HEK293T (cell line): ENCODE data around the gene IGFL3.

Experiments used
- BHLHE40 ChIP-seq: fragments of 450-650 bp; IDR thresholded peaks from 2 replicates; pipeline ENCODE4 v1.6.1; 2016; ENCODE audit warnings: mild to moderate bottlenecking, moderate library complexity, borderline replicate concordance
- CTBP1 ChIP-seq: fragments of 450-650 bp; IDR thresholded peaks from 2 replicates; pipeline ENCODE4 v1.6.1; 2016; ENCODE audit warnings: borderline replicate concordance
- ELF4 ChIP-seq: fragments of 450-650 bp; IDR thresholded peaks from 2 replicates; pipeline ENCODE4 v1.6.1; 2017; ENCODE audit warnings: antibody characterized with exemption
- FOXA1 ChIP-seq: fragments of 450-650 bp; IDR thresholded peaks from 2 replicates; pipeline ENCODE4 v1.6.1; 2016; ENCODE audit warnings: mild to moderate bottlenecking
- FOXK2 ChIP-seq: fragments of 450-650 bp; IDR thresholded peaks from 2 replicates; pipeline ENCODE4 v1.6.1; 2016; ENCODE audit warnings: mild to moderate bottlenecking
- HDGF ChIP-seq: fragments of 450-650 bp; IDR thresholded peaks from 2 replicates; pipeline ENCODE4 v1.6.1; 2017; ENCODE audit warnings: antibody characterized with exemption, borderline replicate concordance
- SP1 ChIP-seq: fragments of 450-650 bp; IDR thresholded peaks from 2 replicates; pipeline ENCODE4 v1.6.1; 2017
- SUZ12 ChIP-seq: fragments of 450-650 bp; IDR thresholded peaks from 2 replicates; pipeline ENCODE4 v1.6.1; 2016; ENCODE audit warnings: mild to moderate bottlenecking
- TARDBP ChIP-seq: fragments of 450-650 bp; IDR thresholded peaks from 2 replicates; pipeline ENCODE4 v1.6.1; 2016

DNA sequence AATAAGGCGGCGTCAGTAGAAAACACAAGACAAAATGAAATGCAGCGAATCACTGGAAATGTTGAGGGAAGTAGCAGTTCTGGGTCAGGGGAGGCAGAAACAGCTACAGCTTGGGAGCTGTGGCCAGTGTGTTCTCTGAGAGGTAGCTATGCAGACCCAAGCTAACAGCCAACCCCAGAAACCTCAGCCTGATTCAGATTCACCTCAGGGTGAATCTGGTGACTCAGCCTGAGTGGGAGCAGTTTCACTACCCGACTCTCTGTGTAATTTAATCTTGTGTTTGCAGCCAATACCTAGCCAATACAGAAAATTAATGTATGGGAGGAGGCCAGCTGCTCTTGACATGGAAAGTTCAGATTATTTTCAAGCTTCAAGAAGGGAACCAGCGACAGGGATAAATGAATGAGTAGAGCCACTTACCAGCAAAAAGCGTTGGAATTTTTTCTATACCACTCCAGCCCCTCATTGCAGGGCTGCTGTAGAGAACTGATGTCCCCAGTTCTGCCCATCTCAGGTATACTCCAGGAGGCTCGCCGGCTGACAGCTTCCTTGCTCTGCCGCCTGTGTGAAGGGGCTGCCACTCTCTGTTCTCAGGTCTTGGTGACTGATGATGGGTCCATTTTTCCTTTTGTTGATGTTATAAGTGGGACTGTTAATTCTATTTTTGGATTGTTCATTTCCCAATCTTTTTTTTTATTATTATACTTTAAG, 8.9 kb downstream of the IGFL3 start:
- no peak for TF ChIP-seq SP1
- no peak for TF ChIP-seq HDGF
- TF ChIP-seq ELF4, result no peak
- TF ChIP-seq TARDBP, result no peak
- TF ChIP-seq CTBP1, result no peak
- TF ChIP-seq FOXA1, result no peak
- TF ChIP-seq SUZ12, result no peak
- no peak for TF ChIP-seq BHLHE40
- no peak for TF ChIP-seq FOXK2
